ENCODE results near the gene TRIO. TPM values are rescaled to one million over a fixed set of nuclear protein-coding genes. Genes with fewer than 3 reads are reported as not detected.

The TRIO gene
- total and polyA plus RNA-seq, 2 donors (not counting 1 experiment from before 2014, with no cell fraction given), result 134 to 281 TPM

GRCh38 chr5:14332038-14332631 is 189.0 kb downstream of the TRIO start:
- H2AFZ ChIP-seq (ENCODE audit: low read length), result no peak overlapping the region
- no peak overlapping the region for H3K4me2 ChIP-seq (ENCODE audit: extremely low read depth, insufficient read depth, low read length)
- H3K79me2 ChIP-seq (ENCODE audit: control insufficient read depth, insufficient read depth, low read length), result peaks cover 70% of the 10 kb centered on the region
- H3K36me3 ChIP-seq (ENCODE audit: control insufficient read depth, insufficient read depth, low read length), result peaks cover 25% of the 10 kb centered on the region
- no peak overlapping the region for H3K9ac ChIP-seq (ENCODE audit: insufficient read depth, low read length)
- H3K4me1 ChIP-seq (ENCODE audit: control insufficient read depth, extremely low read depth, insufficient read depth, low read length), result no peaks in the 10 kb centered on the region
- H3K9me3 ChIP-seq (ENCODE audit: control insufficient read depth, insufficient read depth, low read depth, low read length), result no peaks in the 10 kb centered on the region
- no peaks in the 10 kb centered on the region for H4K20me1 ChIP-seq (ENCODE audit: control insufficient read depth, extremely low read depth, insufficient read depth, low read length)
- TF ChIP-seq EZH2 (IDR thresholded peaks at IDR 0.05; ENCODE audit: low read length, missing control alignments), result no peak
- no peak for TF ChIP-seq CTCF (conservative IDR thresholded peaks at IDR 0.05 in 1 of 2, IDR thresholded peaks at IDR 0.05 in 1 of 2; ENCODE audit: low read depth in 1 of 2, low read length in 2 of 2)
- no peak overlapping the region for H3K4me3 ChIP-seq (replicated peaks in 1 of 4; ENCODE audit: control extremely low read depth in 1 of 4, insufficient read depth in 1 of 4, low read depth in 3 of 4, low read length in 4 of 4)
- H3K27me3 ChIP-seq (ENCODE audit: control insufficient read depth, insufficient read depth, low read length), result no peaks in the 10 kb centered on the region
- no peak overlapping the region for H3K27ac ChIP-seq (ENCODE audit: insufficient read depth, low read length)
- DNase-seq (ENCODE audit: low read depth in 2 of 2), result no peak

- H3K9me3 ChIP-seq (ENCODE audit: control insufficient read depth, insufficient read depth, low read depth, low read length), result no peaks in the 10 kb centered on the region
- no peak overlapping the region for H3K4me3 ChIP-seq (replicated peaks in 1 of 4; ENCODE audit: control extremely low read depth in 1 of 4, insufficient read depth in 1 of 4, low read depth in 3 of 4, low read length in 4 of 4)
- peaks cover 25% of the 10 kb centered on the region for H3K36me3 ChIP-seq (ENCODE audit: control insufficient read depth, insufficient read depth, low read length)
- H3K4me2 ChIP-seq (ENCODE audit: extremely low read depth, insufficient read depth, low read length), result no peak overlapping the region
- no peaks in the 10 kb centered on the region for H3K27me3 ChIP-seq (ENCODE audit: control insufficient read depth, insufficient read depth, low read length)
- no peak overlapping the region for H2AFZ ChIP-seq (ENCODE audit: low read length)
- TF ChIP-seq EZH2 (IDR thresholded peaks at IDR 0.05; ENCODE audit: low read length, missing control alignments) (no peak), CTCF (conservative IDR thresholded peaks at IDR 0.05 in 1 of 2, IDR thresholded peaks at IDR 0.05 in 1 of 2; ENCODE audit: low read depth in 1 of 2, low read length in 2 of 2) (no peak)
- peaks cover 75% of the 10 kb centered on the region for H3K79me2 ChIP-seq (ENCODE audit: control insufficient read depth, insufficient read depth, low read length)
- no peak overlapping the region for H3K9ac ChIP-seq (ENCODE audit: insufficient read depth, low read length)
- H3K27ac ChIP-seq (ENCODE audit: insufficient read depth, low read length), result no peak overlapping the region
- no peaks in the 10 kb centered on the region for H4K20me1 ChIP-seq (ENCODE audit: control insufficient read depth, extremely low read depth, insufficient read depth, low read length)
- DNase-seq (ENCODE audit: low read depth in 2 of 2), result no peak
- H3K4me1 ChIP-seq (ENCODE audit: control insufficient read depth, extremely low read depth, insufficient read depth, low read length), result no peaks in the 10 kb centered on the region
These were observed 189.6 kb downstream of the TRIO start for GRCh38 chr5:14332746-14333145.

GRCh38 chr5:14337593-14337992 is 194.5 kb downstream of the TRIO start:
- Histone ChIP-seq H3K4me3 (replicated peaks in 1 of 4; ENCODE audit: control extremely low read depth in 1 of 4, insufficient read depth in 1 of 4, low read depth in 3 of 4, low read length in 4 of 4) (no peak overlapping the region), H2AFZ (ENCODE audit: low read length) (no peak overlapping the region), H3K36me3 (ENCODE audit: control insufficient read depth, insufficient read depth, low read length) (peaks cover 27% of the 10 kb centered on the region), H3K9me3 (ENCODE audit: control insufficient read depth, insufficient read depth, low read depth, low read length) (no peaks in the 10 kb centered on the region), H3K79me2 (ENCODE audit: control insufficient read depth, insufficient read depth, low read length) (peaks cover 84% of the 10 kb centered on the region), H3K27ac (ENCODE audit: insufficient read depth, low read length) (no peak overlapping the region), H4K20me1 (ENCODE audit: control insufficient read depth, extremely low read depth, insufficient read depth, low read length) (no peaks in the 10 kb centered on the region), H3K4me2 (ENCODE audit: extremely low read depth, insufficient read depth, low read length) (no peak overlapping the region), H3K4me1 (ENCODE audit: control insufficient read depth, extremely low read depth, insufficient read depth, low read length) (peaks cover 6% of the 10 kb centered on the region), H3K27me3 (ENCODE audit: control insufficient read depth, insufficient read depth, low read length) (no peaks in the 10 kb centered on the region), H3K9ac (ENCODE audit: insufficient read depth, low read length) (no peak overlapping the region)
- no peak for DNase-seq (ENCODE audit: low read depth in 2 of 2)
- TF ChIP-seq CTCF (conservative IDR thresholded peaks at IDR 0.05 in 1 of 2, IDR thresholded peaks at IDR 0.05 in 1 of 2; ENCODE audit: low read depth in 1 of 2, low read length in 2 of 2) (no peak), EZH2 (IDR thresholded peaks at IDR 0.05; ENCODE audit: low read length, missing control alignments) (no peak)
